ENCODE results near the gene LEKR1.
A peak's percentile ranks its signal among the peaks of the same experiment; 100 is the strongest.

LEKR1 gene

GRCh38 chr3:157027861-157028745 is 201.9 kb downstream of the LEKR1 start:
- Histone ChIP-seq H3K27ac (ENCODE audit: low read depth, low read length, severe bottlenecking) (no peak overlapping the region), H3K4me1 (ENCODE audit: control insufficient read depth, insufficient read depth, low read length, poor library complexity, severe bottlenecking) (no peaks in the 10 kb centered on the region), H3K9me3 (ENCODE audit: control insufficient read depth, low read length) (no peaks in the 10 kb centered on the region), H3K4me3 (ENCODE audit: extremely low read depth, insufficient read depth, low read length, poor library complexity, severe bottlenecking) (no peak overlapping the region), H3K36me3 (ENCODE audit: control insufficient read depth, insufficient read depth, low read length) (no peaks in the 10 kb centered on the region)
- WGBS, 2 experiments (ENCODE audit: insufficient coverage in 2 of 2), result 63 to 64% methylated on average over 2 to 3 of the region's 7 CpGs

GRCh38 chr3:157029365-157029790 is 203.2 kb downstream of the LEKR1 start:
- Histone ChIP-seq H3K36me3 (ENCODE audit: control insufficient read depth, insufficient read depth, low read length) (no peaks in the 10 kb centered on the region), H3K4me3 (ENCODE audit: extremely low read depth, insufficient read depth, low read length, poor library complexity, severe bottlenecking) (no peak overlapping the region)
- WGBS, 2 experiments (ENCODE audit: insufficient coverage in 2 of 2), result 100% methylated on average over 1 to 3 of the region's 3 CpGs

GRCh38 chr3:157030712-157031111 is 204.6 kb downstream of the LEKR1 start:
- Histone ChIP-seq H3K36me3 (ENCODE audit: control insufficient read depth, insufficient read depth, low read length) (no peaks in the 10 kb centered on the region), H3K4me3 (ENCODE audit: extremely low read depth, insufficient read depth, low read length, poor library complexity, severe bottlenecking) (no peak overlapping the region), H3K9me3 (ENCODE audit: control insufficient read depth, low read length) (no peaks in the 10 kb centered on the region), H3K27ac (ENCODE audit: low read depth, low read length, severe bottlenecking) (no peak overlapping the region), H3K4me1 (ENCODE audit: control insufficient read depth, insufficient read depth, low read length, poor library complexity, severe bottlenecking) (no peaks in the 10 kb centered on the region)
- WGBS, 2 experiments (ENCODE audit: insufficient coverage in 2 of 2), result 89 to 92% methylated on average over 1 to 2 of the region's 4 CpGs

More at GRCh38 chr3:157029365-157029790, 203.2 kb downstream of the LEKR1 start:
- Histone ChIP-seq H3K4me1 (ENCODE audit: control insufficient read depth, insufficient read depth, low read length, poor library complexity, severe bottlenecking) (no peaks in the 10 kb centered on the region), H3K27ac (ENCODE audit: low read depth, low read length, severe bottlenecking) (no peak overlapping the region), H3K9me3 (ENCODE audit: control insufficient read depth, low read length) (no peaks in the 10 kb centered on the region)

GRCh38 chr3:157033001-157033400 is 206.8 kb downstream of the LEKR1 start:
- no peaks in the 10 kb centered on the region for H3K9me3 ChIP-seq (ENCODE audit: control insufficient read depth, low read length)
- no peak overlapping the region for H3K4me3 ChIP-seq (ENCODE audit: extremely low read depth, insufficient read depth, low read length, poor library complexity, severe bottlenecking)
- no peaks in the 10 kb centered on the region for H3K4me1 ChIP-seq (ENCODE audit: control insufficient read depth, insufficient read depth, low read length, poor library complexity, severe bottlenecking)
- no peak overlapping the region for H3K27ac ChIP-seq (ENCODE audit: low read depth, low read length, severe bottlenecking)
- H3K36me3 ChIP-seq (ENCODE audit: control insufficient read depth, insufficient read depth, low read length), result no peaks in the 10 kb centered on the region
- 79 to 100% methylated on average over 1 to 2 of the region's 2 CpGs for WGBS, 2 experiments (ENCODE audit: insufficient coverage in 2 of 2)

GRCh38 chr3:157040456-157040855 is 214.3 kb downstream of the LEKR1 start:
- Histone ChIP-seq H3K4me1 (ENCODE audit: control insufficient read depth, insufficient read depth, low read length, poor library complexity, severe bottlenecking) (no peaks in the 10 kb centered on the region), H3K27ac (ENCODE audit: low read depth, low read length, severe bottlenecking) (no peak overlapping the region), H3K9me3 (ENCODE audit: control insufficient read depth, low read length) (no peaks in the 10 kb centered on the region), H3K4me3 (ENCODE audit: extremely low read depth, insufficient read depth, low read length, poor library complexity, severe bottlenecking) (no peak overlapping the region), H3K36me3 (ENCODE audit: control insufficient read depth, insufficient read depth, low read length) (no peaks in the 10 kb centered on the region)

GRCh38 chr3:157042226-157042625 is 216.1 kb downstream of the LEKR1 start:
- no peaks in the 10 kb centered on the region for H3K36me3 ChIP-seq (ENCODE audit: control insufficient read depth, insufficient read depth, low read length)
- no peak overlapping the region for H3K4me3 ChIP-seq (ENCODE audit: extremely low read depth, insufficient read depth, low read length, poor library complexity, severe bottlenecking)
- H3K4me1 ChIP-seq (ENCODE audit: control insufficient read depth, insufficient read depth, low read length, poor library complexity, severe bottlenecking), result no peaks in the 10 kb centered on the region
- WGBS, 2 experiments (ENCODE audit: insufficient coverage in 2 of 2), result 88 to 100% methylated on average over 1 to 2 of the region's 2 CpGs
- no peak overlapping the region for H3K27ac ChIP-seq (ENCODE audit: low read depth, low read length, severe bottlenecking)
- H3K9me3 ChIP-seq (ENCODE audit: control insufficient read depth, low read length), result no peaks in the 10 kb centered on the region

GRCh38 chr3:157043771-157044170 is 217.6 kb downstream of the LEKR1 start:
- H3K9me3 ChIP-seq (ENCODE audit: control insufficient read depth, low read length), result no peaks in the 10 kb centered on the region
- WGBS, 2 experiments (ENCODE audit: insufficient coverage in 2 of 2), result 100% methylated on average over 1 of the region's 1 CpG
- no peaks in the 10 kb centered on the region for H3K36me3 ChIP-seq (ENCODE audit: control insufficient read depth, insufficient read depth, low read length)
- H3K4me3 ChIP-seq (ENCODE audit: extremely low read depth, insufficient read depth, low read length, poor library complexity, severe bottlenecking), result no peak overlapping the region
- no peak overlapping the region for H3K27ac ChIP-seq (ENCODE audit: low read depth, low read length, severe bottlenecking)
- H3K4me1 ChIP-seq (ENCODE audit: control insufficient read depth, insufficient read depth, low read length, poor library complexity, severe bottlenecking), result no peaks in the 10 kb centered on the region

- Histone ChIP-seq H3K36me3 (ENCODE audit: control insufficient read depth, insufficient read depth, low read length) (no peaks in the 10 kb centered on the region), H3K9me3 (ENCODE audit: control insufficient read depth, low read length) (no peaks in the 10 kb centered on the region), H3K4me1 (ENCODE audit: control insufficient read depth, insufficient read depth, low read length, poor library complexity, severe bottlenecking) (no peaks in the 10 kb centered on the region), H3K4me3 (ENCODE audit: extremely low read depth, insufficient read depth, low read length, poor library complexity, severe bottlenecking) (no peak overlapping the region), H3K27ac (ENCODE audit: low read depth, low read length, severe bottlenecking) (peak overlapping the region; percentile 63)
- WGBS, 2 experiments (ENCODE audit: insufficient coverage in 2 of 2), result 90 to 95% methylated on average over 8 to 11 of the region's 12 CpGs
These were observed 219.2 kb downstream of the LEKR1 start for GRCh38 chr3:157045238-157045850.

- Histone ChIP-seq H3K27ac (ENCODE audit: low read depth, low read length, severe bottlenecking) (no peak overlapping the region), H3K36me3 (ENCODE audit: control insufficient read depth, insufficient read depth, low read length) (no peaks in the 10 kb centered on the region), H3K4me3 (ENCODE audit: extremely low read depth, insufficient read depth, low read length, poor library complexity, severe bottlenecking) (no peak overlapping the region), H3K4me1 (ENCODE audit: control insufficient read depth, insufficient read depth, low read length, poor library complexity, severe bottlenecking) (no peaks in the 10 kb centered on the region), H3K9me3 (ENCODE audit: control insufficient read depth, low read length) (no peaks in the 10 kb centered on the region)
- no CpG with 5 or more reads among the region's 1 CpG for WGBS, 2 experiments (ENCODE audit: insufficient coverage in 2 of 2)
These were observed 220.4 kb downstream of the LEKR1 start for GRCh38 chr3:157046520-157046919.

- Histone ChIP-seq H3K9me3 (ENCODE audit: control insufficient read depth, low read length) (no peaks in the 10 kb centered on the region), H3K4me1 (ENCODE audit: control insufficient read depth, insufficient read depth, low read length, poor library complexity, severe bottlenecking) (no peaks in the 10 kb centered on the region), H3K4me3 (ENCODE audit: extremely low read depth, insufficient read depth, low read length, poor library complexity, severe bottlenecking) (no peak overlapping the region), H3K36me3 (ENCODE audit: control insufficient read depth, insufficient read depth, low read length) (no peaks in the 10 kb centered on the region), H3K27ac (ENCODE audit: low read depth, low read length, severe bottlenecking) (no peak overlapping the region)
- 80 to 100% methylated on average over 1 of the region's 3 CpGs for WGBS, 2 experiments (ENCODE audit: insufficient coverage in 2 of 2)
These were observed 224.9 kb downstream of the LEKR1 start for GRCh38 chr3:157051055-157051454.

GRCh38 chr3:157051591-157051990 is 225.4 kb downstream of the LEKR1 start:
- H3K4me1 ChIP-seq (ENCODE audit: control insufficient read depth, insufficient read depth, low read length, poor library complexity, severe bottlenecking), result no peaks in the 10 kb centered on the region
- no peak overlapping the region for H3K27ac ChIP-seq (ENCODE audit: low read depth, low read length, severe bottlenecking)
- no peaks in the 10 kb centered on the region for H3K9me3 ChIP-seq (ENCODE audit: control insufficient read depth, low read length)
- no peaks in the 10 kb centered on the region for H3K36me3 ChIP-seq (ENCODE audit: control insufficient read depth, insufficient read depth, low read length)
- H3K4me3 ChIP-seq (ENCODE audit: extremely low read depth, insufficient read depth, low read length, poor library complexity, severe bottlenecking), result no peak overlapping the region

Data from mesodermal cell (in vitro differentiated cells).